Heart left ventricle (tissue), 16 donors: ENCODE data around the gene PPT2. TPM values are rescaled to one million over a fixed set of nuclear protein-coding genes. Genes with fewer than 3 reads are reported as not detected.

Experiments used
- ATAC-seq, 4 donors: fragments of 200-7000 bp; cut with Tn5 transposase; one replicate each; pipeline ENCODE4 v1.9.1; 2020 to 2022; ENCODE audit warnings: moderate library complexity in 4 of 4, mild to moderate bottlenecking in 3 of 4, moderate number of reproducible peaks in 1 of 4
- DNase-seq, 5 donors: peaks; one replicate each; pipeline ENCODE4 v3.0.0-alpha.2; 2020
- H3K27ac ChIP-seq, 12 donors: fragments of 200-600 bp; sonication (generic) in 4 of 12; one replicate each; pipeline versions ENCODE4 v1.5.0 to v1.8.0; 2016 to 2022; ENCODE audit warnings: mild to moderate bottlenecking in 2 of 12
- H3K27me3 ChIP-seq, 9 donors: fragments of 200-600 bp; sonication (generic) in 2 of 9; one replicate each; pipeline versions ENCODE4 v1.5.1 to v1.8.0; 2016 to 2022; ENCODE audit warnings: mild to moderate bottlenecking in 3 of 9
- H3K36me3 ChIP-seq, 9 donors: fragments of 200-600 bp; sonication (generic) in 2 of 9; one replicate each; pipeline versions ENCODE4 v1.5.0 to v1.8.0; 2018 to 2022; ENCODE audit warnings: mild to moderate bottlenecking in 2 of 9
- H3K4me1 ChIP-seq, 12 donors: fragments of 200-600 bp; sonication (generic) in 4 of 12; one replicate each; pipeline versions ENCODE4 v1.5.0 to v1.8.0; 2016 to 2022; ENCODE audit warnings: mild to moderate bottlenecking in 3 of 12
- H3K4me3 ChIP-seq, 12 donors: fragments of 200-600 bp; sonication (generic) in 4 of 12; one replicate each; pipeline versions ENCODE4 v1.5.0 to v1.8.0; 2017 to 2022; ENCODE audit warnings: mild to moderate bottlenecking in 9 of 12, moderate library complexity in 4 of 12
- H3K9me3 ChIP-seq, 12 donors: fragments of 200-600 bp; sonication (generic) in 4 of 12; one replicate each; pipeline versions ENCODE4 v1.5.0 to v1.8.0; 2016 to 2022; ENCODE audit warnings: mild to moderate bottlenecking in 1 of 12
- POLR2A ChIP-seq, 2 donors: fragments of 450-650 bp; IDR thresholded peaks; one replicate each; pipeline ENCODE4 v1.6.1; 2017; ENCODE audit warnings: antibody characterized with exemption in 2 of 2, mild to moderate bottlenecking in 2 of 2, moderate library complexity in 2 of 2
- WGBS, 4 donors: extraction: QIAGEN DNeasy Blood & Tissue Kit in 2 of 4; methylation state at CpG; one replicate each; pipeline versions ENCODE4 v1.1.5 to v1.1.7; 2013 to 2018; 5-methylcytosine and 5-hydroxymethylcytosine counted together
- intact Hi-C, 10 donors: fragments of 100-400 bp; cut with DNase I; formaldehyde crosslinking; loops; one replicate each; pipeline versions ENCODE4 v1.11.1 to v1.14.2; 2022
- polyA plus RNA-seq, 2 donors: library from polyadenylated mRNA; stranded (reverse); fragments of 200-250 nt; gene quantifications; one replicate each; pipeline ENCODE4 v1.2.3, GENCODE V29; 2013
- total RNA-seq, 9 donors: library from RNA; depleted of rRNA in 2 of 9; stranded (reverse); fragments of >200 nt in 2 of 9; fragmentation: NEBNext Ultra II Directional in 3 of 9; extraction: Animal tissue kit (Norgen Biotek cat#: 25700) in 3 of 9; gene quantifications; one replicate each; pipeline versions ENCODE4 v1.1.0 to v1.2.4, GENCODE V29; 2016 to 2023
- TF ChIP-seq, protein P1 (sequence below), 12 donors: fragments of 200-600 bp; sonication (generic) in 4 of 12; IDR thresholded peaks; one replicate each; pipeline versions ENCODE4 v1.5.0 to v1.8.0; 2018 to 2022; ENCODE audit warnings: antibody characterized with exemption in 12 of 12, mild to moderate bottlenecking in 5 of 12
- donor health status: ischemic (EF 13 %, LVEDD 7.1; RV severe dilation, severe dysfunction).
- donor health status: healthy with polysubstance abuse.
- donor health status: DM: no; HTN: yes; CAD: no.
- donor health status: DM: no; HTN: no; CAD: no.
- donor health status: ischemic (EF 25% LVEDD 6.9; RV normal size, moderate dysfunction).
- donor health status: ischemic (EF 25% LVEDD 5.7; RV mildly dilated, moderate dysfunction).
- donor health status: healthy.
- donor health status: DM: yes; HTN: yes; CAD: no.
- donor health status: ischemic (EF 35%, LVEDD 5.7; RV mildly dilated, moderate dysfunction).
- donor health status: nonischemic (EF 11% LVEDD 7.7; RV severe dilation, severe dysfunction).
- donor health status: DM: yes; HTN: yes; CAD: no.
- donor health status: PGD.
- donor health status: ischemic (EF 29% LVEDD 5.4; RV normal size, mild dysfunction).
- donor health status: nonischemic (EF 23%, LVEDD 6.1; RV moderate dilation, normal function).

PPT2 gene
- total and polyA plus RNA-seq, 11 donors: 13.1 to 34.0 (median 21.6) TPM

DNA sequence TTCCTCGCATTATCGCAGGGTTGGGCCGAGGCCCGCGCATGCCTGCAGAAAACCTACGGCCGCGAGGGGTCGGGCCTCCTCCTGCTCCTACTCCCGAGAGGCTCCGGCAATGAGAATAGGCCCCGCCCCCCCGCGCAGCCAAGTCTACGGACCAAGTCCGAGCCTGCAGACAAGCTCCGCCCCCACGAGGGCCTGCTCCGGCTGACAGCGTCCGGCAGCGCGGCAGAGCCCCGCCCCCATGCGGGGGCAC, 41.6 kb downstream of the PPT2 start:
- WGBS, 4 donors: 0 to 1% (median 0%) methylated on average over 18 to 25 of the region's 25 CpGs
- Histone ChIP-seq H3K4me1 (peaks cover 7 to 61% (median 39%) of the 10 kb centered on the region in 12 donors), H3K9me3 (no peaks in the 10 kb centered on the region), H3K4me3 (peak overlapping the region in 10 of 12 donors; percentile 65 to 93 (median 76)), H3K27ac (peak overlapping the region; percentile 92 to 100 (median 100)), H3K27me3 (no peaks in the 10 kb centered on the region), H3K36me3 (peaks cover 0 to 17% (median 0%) of the 10 kb centered on the region in 9 donors)
- TF ChIP-seq, protein P1, sequence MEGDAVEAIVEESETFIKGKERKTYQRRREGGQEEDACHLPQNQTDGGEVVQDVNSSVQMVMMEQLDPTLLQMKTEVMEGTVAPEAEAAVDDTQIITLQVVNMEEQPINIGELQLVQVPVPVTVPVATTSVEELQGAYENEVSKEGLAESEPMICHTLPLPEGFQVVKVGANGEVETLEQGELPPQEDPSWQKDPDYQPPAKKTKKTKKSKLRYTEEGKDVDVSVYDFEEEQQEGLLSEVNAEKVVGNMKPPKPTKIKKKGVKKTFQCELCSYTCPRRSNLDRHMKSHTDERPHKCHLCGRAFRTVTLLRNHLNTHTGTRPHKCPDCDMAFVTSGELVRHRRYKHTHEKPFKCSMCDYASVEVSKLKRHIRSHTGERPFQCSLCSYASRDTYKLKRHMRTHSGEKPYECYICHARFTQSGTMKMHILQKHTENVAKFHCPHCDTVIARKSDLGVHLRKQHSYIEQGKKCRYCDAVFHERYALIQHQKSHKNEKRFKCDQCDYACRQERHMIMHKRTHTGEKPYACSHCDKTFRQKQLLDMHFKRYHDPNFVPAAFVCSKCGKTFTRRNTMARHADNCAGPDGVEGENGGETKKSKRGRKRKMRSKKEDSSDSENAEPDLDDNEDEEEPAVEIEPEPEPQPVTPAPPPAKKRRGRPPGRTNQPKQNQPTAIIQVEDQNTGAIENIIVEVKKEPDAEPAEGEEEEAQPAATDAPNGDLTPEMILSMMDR (IDR thresholded peaks at IDR 0.05): peak; percentile 48 to 73 (median 56)
- TF ChIP-seq POLR2A (IDR thresholded peaks at IDR 0.05): no peak
- ATAC-seq (peak in 3 of 4 donors; percentile 85 to 93 (median 86)), DNase-seq (peak; percentile 100)
- intact Hi-C loops: loop anchor here in 5 of 10 donors (1.0 to 10.0 kb wide), 9 partner anchors 17 to 1009 kb away; partner anchors contain the start of genes ATF6B (in 2 of the 5), RNF5 (in 2 of the 5), FKBPL (in 1 of the 5) and HSD17B8 (in 1 of the 5)

- DNase-seq (peak; percentile 96 to 98 (median 97)), ATAC-seq (peak; percentile 32 to 89 (median 62))
- no peaks in the 10 kb centered on the region for H3K27me3 ChIP-seq
- no peaks in the 10 kb centered on the region for H3K9me3 ChIP-seq
- H3K4me1 ChIP-seq: peaks cover 4 to 56% (median 34%) of the 10 kb centered on the region in 12 donors
- TF ChIP-seq POLR2A (IDR thresholded peaks at IDR 0.05): peak; percentile 72 to 94
- TF ChIP-seq, protein P1 (IDR thresholded peaks at IDR 0.05): peak in 1 of 12 donors; percentile 3
- intact Hi-C loops: loop anchor here in 5 of 10 donors (1.0 to 10.0 kb wide), 9 partner anchors 18 to 1009 kb away; partner anchors contain the start of genes ATF6B (in 2 of the 5), RNF5 (in 2 of the 5), FKBPL (in 1 of the 5) and HSD17B8 (in 1 of the 5)
- peak overlapping the region; percentile 42 to 93 (median 75) for H3K4me3 ChIP-seq
- H3K36me3 ChIP-seq: peaks cover 0 to 21% (median 0%) of the 10 kb centered on the region in 9 donors
- 0% methylated on average over 29 to 58 of the region's 58 CpGs for WGBS, 4 donors
- peak overlapping the region; percentile 92 to 100 (median 100) for H3K27ac ChIP-seq
Measured at GRCh38 chr6:32195902-32196681, 42.2 kb downstream of the PPT2 start.

GRCh38 chr6:32196682-32197616, 43.0 kb downstream of the PPT2 start:
- Histone ChIP-seq H3K36me3 (peaks cover 0 to 30% (median 5%) of the 10 kb centered on the region in 9 donors), H3K9me3 (no peaks in the 10 kb centered on the region), H3K4me3 (peak overlapping the region; percentile 42 to 93 (median 75)), H3K27ac (peak overlapping the region; percentile 92 to 100 (median 100)), H3K27me3 (no peaks in the 10 kb centered on the region), H3K4me1 (peaks cover 4 to 51% (median 33%) of the 10 kb centered on the region in 12 donors)
- 29 to 40% (median 33%) methylated on average over 28 of the region's 28 CpGs for WGBS, 4 donors
- DNase-seq: peak in 3 of 5 donors; percentile 52 to 67 (median 61)
- TF ChIP-seq, protein P1 (IDR thresholded peaks at IDR 0.05): peak in 2 of 12 donors; percentile 6 to 10
- TF ChIP-seq POLR2A (IDR thresholded peaks at IDR 0.05): no peak
- no peak for ATAC-seq
- intact Hi-C loops: loop anchor here in 2 of 10 donors (5.0 to 10.0 kb wide), 4 partner anchors 45 to 1008 kb away; partner anchors contain the start of genes HSD17B8 (in 1 of the 2), RING1 (in 1 of the 2), RXRB (in 1 of the 2) and SLC39A7 (in 1 of the 2)
